ENCODE measurements around the gene ZNF519.

Gene ZNF519

DNA sequence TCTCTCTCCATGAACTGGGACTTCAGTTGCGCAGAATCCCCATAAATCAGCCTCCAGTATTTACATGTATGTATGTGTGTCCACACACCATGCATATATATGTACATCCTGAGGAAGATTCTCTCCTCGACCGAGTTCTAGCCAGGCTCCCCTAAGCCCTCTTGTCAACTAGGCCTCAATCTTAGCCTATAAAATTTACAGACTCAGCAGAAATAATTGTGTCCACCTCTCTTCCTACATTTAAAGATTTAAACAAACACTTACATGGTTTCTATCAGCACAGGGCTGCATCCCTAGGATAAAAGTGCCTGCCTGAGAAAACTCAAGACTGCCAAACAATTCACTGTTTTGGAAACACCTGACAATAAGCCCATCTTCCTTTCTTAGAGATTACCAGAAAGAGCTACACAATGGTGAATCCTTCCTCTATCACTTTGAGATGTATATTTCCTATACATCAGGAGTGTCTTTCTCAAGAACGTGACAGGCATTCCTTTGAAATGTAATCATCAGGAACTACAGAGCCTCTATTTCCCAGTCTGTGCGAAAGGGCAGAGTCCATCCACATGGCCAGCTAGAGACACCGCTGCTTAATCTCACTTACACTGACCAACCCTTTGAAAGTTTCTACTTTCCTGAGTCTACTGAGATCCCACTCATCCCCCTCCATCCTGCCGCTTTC is 39.5 kb downstream of the ZNF519 start:
- DNase-seq: no peak

DNA sequence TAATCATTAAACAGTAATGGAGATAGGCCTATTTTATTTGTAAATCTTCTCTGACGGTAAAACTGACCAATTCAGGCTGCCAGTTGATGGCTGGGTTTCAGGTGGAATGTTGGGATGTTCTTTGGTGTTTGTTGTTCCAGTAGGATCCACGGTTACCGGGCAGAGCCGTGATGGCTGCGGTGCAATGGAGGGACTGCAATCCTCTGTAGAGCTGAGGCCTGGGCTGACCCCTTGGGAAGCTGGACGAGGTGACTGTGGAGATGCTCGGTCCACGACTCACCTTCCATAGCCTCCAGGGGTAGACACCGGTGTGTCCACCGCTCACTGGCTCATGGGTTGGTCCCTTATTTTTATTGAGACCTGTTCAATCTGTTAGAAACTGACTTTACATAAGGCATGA is 42.5 kb downstream of the ZNF519 start:
- no peak for DNase-seq

DNA sequence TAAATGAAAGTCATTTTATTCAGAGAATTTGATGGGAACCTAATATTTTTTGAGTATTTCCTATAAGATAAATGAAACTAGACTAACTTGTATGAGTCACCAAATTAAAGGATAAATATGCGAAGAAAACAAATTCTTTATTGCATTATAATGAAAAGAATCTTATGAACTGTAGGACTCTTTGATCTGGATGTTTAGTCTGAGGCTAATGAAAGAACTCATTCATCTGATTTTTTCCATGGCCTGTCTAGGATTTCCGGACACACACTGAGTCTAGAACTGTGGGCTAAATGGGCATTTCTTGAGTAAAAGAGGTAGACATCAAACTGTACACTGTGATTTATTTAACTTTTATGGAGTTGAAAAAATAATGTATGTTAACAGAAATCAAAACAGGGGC is 43.0 kb downstream of the ZNF519 start:
- DNase-seq: no peak

DNA sequence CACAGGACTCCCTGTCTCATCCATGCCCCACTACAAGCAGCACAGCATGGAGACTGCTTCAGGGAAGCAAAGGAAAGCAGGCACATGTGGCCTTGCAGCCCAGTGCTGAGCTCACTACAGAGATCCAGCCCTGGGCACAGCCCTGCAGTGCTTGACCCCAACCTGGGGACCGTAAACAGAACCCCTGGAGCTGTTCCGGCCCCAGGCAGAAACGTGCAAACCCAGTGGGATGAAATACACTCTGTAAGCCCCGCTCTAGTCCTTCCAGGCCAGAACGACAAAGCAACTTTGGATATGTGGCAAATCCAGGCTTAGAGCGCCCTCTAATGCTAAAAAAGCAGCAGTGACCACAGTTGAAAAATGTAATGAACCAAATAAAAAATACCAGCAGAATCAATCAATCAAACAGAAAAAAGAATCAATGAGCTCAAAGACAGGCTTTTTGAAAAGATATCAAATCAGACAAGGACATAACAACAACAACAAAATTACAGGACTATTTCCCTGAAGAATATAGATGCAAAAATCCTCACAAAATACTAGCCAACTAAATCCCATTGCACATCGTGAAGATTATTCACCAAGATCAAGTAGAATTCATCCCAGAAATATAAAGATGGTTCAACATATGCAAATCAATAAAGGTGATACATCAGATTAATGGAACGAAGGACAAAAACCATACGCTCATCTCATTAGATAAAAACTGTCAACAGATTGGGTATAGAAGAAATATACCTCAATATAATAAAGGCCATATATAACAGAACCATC is 45.6 kb downstream of the ZNF519 start:
- peak; percentile 59 for DNase-seq

DNA sequence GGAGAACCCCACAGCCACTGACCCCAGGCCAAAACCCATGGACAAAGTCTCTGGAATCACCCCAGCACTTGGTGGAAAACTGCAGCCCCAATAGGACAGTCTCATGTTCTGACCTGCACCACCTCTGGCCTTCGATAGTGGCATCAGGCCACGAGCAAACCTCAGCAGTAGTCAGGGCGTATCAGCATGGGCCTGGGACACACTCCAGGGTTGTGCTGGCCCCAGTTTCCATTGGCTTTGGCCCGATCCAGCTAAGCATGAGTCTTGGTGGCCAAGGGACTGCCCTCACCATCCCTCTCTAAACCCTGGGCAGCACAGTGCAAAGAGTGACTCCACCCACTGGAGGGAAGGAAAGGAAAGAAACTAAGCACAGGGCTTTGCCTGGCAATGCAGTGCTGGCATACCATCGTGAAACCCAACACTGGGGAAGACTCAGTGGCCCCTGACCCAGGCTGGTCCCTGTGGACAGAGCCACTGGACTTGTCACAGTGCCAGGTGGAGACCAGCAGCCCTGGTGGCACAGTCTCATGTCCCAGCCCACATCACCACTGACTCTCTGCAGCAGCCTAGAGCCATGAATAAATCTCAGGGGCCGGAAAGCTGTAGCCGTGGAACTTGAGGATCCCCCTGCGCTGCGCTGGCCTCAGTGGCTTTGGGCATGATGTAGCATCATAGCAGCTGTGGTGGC is 46.3 kb downstream of the ZNF519 start:
- no peak for DNase-seq

DNA sequence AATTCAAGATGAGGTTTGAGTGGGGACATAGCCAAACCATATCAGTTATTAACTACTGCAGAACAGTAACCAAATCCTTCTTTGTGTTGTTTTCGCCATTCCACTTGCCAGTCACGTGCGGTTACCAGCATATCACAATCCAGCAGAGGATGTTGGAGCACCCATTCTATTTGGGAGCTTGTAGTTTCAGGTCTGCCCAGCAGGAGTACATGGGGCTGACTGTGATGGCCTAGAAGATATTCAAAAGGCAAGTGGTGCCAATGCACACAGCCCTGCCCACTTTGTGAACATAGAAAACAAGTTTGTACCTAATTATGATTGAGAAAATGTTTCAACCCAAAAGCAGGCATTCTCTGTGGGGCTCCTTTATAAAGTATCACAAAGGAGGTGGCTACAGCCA is 57.0 kb downstream of the ZNF519 start:
- no peak for DNase-seq

DNA sequence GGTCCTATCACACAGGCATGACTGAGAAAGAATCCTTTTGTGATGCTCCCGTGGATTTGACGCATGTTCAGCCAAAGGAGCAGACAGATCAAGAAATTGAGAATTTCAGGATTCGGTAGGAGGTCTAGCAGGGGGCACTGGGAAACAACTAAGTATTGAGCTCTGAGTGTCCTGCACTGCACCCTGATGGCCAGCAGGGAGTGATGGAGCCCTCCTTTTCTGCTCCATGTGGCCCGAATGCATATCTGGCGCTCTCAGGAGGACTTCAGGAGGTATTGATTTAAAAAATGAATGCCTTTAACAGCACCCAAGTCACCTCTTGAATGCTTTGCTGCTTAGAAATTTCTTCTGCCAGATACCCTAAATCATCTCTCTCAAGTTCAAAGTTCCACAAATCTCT is 58.0 kb downstream of the ZNF519 start:
- no peak for DNase-seq

DNA sequence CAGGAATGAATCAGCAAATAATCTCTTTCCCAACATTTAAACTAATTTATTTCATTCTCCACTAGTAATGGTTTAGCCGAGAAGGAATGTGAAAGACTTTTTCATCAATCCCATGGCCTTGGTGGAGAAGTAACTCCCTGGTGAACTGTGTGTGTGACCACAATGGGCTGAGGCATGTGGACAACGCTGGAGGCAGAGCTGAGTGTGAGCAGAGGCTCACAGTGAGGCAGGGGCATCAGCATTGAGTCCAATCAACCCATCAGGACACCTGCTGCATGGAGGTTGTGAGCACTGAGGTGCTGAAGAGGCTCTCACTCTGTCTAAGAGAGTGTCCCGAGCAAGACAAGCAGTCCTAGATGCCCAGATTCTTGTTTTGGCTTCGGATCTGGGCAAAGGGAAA is 78.6 kb downstream of the ZNF519 start:
- DNase-seq: no peak
